ENCODE results near the gene OSBP. TPM values are rescaled to one million over a fixed set of nuclear protein-coding genes. Genes with fewer than 3 reads are reported as not detected.

OSBP gene
- polyA plus RNA-seq, 3 donors from 2014 or later = 14.7 to 22.2 (median 19.0) TPM

- Mint-ChIP-seq H3K4me3 (no peak overlapping the region), H3K36me3 (peaks cover 0 to 3% (median 0%) of the 10 kb centered on the region in 3 donors), H3K27me3 (ENCODE audit: low read depth in 3 of 3) (peaks cover 6 to 14% (median 12%) of the 10 kb centered on the region in 3 donors), H3K27ac (peak overlapping the region in 1 of 6 donors; percentile 13), H3K9me3 (no peaks in the 10 kb centered on the region), H3K4me1 (peaks cover 29 to 31% of the 10 kb centered on the region in 2 donors)
- DNase-seq = no peak
These were observed 2.3 kb upstream of the OSBP start for GRCh38 chr11:59617876-59618275.

DNA sequence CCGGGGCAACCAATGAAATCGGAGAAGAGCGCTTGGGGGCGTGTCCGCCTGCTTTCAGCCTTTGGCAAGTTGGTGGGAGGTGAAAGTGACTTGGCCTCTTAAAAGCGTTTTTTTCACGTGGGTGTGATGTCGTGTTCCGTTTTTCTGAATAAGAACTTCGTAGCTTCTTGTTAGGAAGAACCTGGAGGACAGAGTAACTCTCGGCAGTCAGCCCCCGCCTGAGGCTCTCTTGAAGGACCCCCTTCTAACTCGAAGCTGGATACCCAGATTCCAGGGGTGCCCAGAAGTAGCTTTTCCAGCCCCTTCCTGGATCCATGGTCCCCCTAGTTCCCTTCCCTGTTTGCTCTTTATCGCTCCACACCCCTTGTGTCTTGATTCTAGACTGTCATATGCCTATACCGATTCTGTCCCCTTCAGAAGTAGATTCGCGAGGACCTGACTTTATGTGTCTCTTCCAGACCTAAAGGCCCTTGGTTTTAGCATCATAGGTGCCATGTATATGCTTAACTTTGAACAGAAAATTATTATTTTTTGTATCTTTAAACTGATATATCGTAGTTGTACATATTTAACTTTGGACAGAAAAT lies 915 bp upstream of the OSBP start:
- H3K27ac Mint-ChIP-seq = peak overlapping the region; percentile 86 to 98 (median 94)
- H3K4me1 Mint-ChIP-seq = peaks cover 43 to 45% of the 10 kb centered on the region in 2 donors
- H3K9me3 Mint-ChIP-seq = no peaks in the 10 kb centered on the region
- H3K4me3 Mint-ChIP-seq = peak overlapping the region; percentile 68 to 97 (median 83)
- DNase-seq = no peak
- H3K36me3 Mint-ChIP-seq = peaks cover 0 to 3% (median 0%) of the 10 kb centered on the region in 3 donors
- H3K27me3 Mint-ChIP-seq (ENCODE audit: low read depth in 3 of 3) = peaks cover 6 to 15% (median 12%) of the 10 kb centered on the region in 3 donors

GRCh38 chr11:59615120-59615636 lies 396 bp downstream of the OSBP start:
- Mint-ChIP-seq H3K9me3 (no peaks in the 10 kb centered on the region), H3K36me3 (no peaks in the 10 kb centered on the region), H3K27me3 (ENCODE audit: low read depth in 3 of 3) (peaks cover 6 to 15% (median 10%) of the 10 kb centered on the region in 3 donors), H3K4me1 (peaks cover 45 to 50% of the 10 kb centered on the region in 2 donors), H3K4me3 (peak overlapping the region; percentile 91 to 99 (median 96)), H3K27ac (peak overlapping the region; percentile 86 to 97 (median 95))
- DNase-seq = no peak

- H3K27me3 Mint-ChIP-seq (ENCODE audit: low read depth in 3 of 3) = peaks cover 6 to 15% (median 10%) of the 10 kb centered on the region in 3 donors
- H3K4me1 Mint-ChIP-seq = peaks cover 47 to 55% of the 10 kb centered on the region in 2 donors
- peaks cover under 1 to 2% (median 1%) of the 10 kb centered on the region in 3 donors for H3K36me3 Mint-ChIP-seq
- H3K27ac Mint-ChIP-seq = peak overlapping the region; percentile 86 to 97 (median 95)
- H3K4me3 Mint-ChIP-seq = peak overlapping the region; percentile 91 to 99 (median 96)
- no peak for DNase-seq
- H3K9me3 Mint-ChIP-seq = no peaks in the 10 kb centered on the region
These were observed 1.1 kb downstream of the OSBP start for GRCh38 chr11:59614277-59615119.

DNA sequence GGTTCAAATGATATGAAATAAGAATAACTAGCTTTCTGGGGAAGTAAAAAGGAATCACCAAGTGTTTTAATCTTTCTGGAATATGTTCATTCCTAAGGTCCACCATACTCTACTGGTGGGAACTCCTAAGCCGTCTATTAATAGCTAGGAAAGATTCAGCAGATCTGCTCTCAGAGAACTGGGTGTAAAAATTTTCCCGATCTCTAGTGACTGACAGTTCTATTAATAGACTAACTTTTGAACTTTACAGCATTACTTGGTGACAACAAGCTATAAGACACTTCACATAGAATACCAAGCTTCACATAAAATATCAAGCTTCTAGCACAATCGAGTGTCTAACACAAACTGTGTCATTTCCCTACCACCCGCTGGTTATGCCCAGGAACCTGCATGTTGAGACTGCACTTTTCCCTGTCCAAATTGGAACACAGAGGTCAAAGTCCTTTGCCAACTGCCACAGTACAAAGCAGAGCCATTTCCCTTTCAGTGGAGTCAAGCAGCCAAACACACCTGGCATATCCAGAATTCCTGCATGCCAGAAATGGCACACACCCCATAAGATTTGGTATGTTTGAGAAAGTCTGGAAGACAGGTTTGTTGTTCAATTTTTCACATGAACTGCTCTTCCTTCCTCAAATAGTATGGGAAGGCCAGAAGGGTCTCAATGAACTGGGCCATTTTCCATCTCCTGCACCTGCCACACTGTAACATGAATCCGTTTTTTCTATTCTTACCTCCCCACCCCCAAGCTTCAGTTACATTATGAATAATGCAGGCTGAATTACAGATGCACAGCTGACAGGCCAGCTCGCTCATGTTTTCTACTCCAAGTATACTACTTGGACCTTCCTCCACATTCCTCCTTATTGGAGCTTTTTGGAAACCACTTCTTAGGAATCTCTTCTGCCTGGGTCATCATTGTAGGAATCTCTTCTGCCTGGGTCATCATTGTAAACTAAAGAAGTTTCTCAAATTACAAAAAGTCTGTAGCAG lies 3.7 kb downstream of the OSBP start:
- peak overlapping the region in 4 of 6 donors; percentile 5 to 92 (median 17) for H3K27ac Mint-ChIP-seq
- H3K4me3 Mint-ChIP-seq = no peak overlapping the region
- no peaks in the 10 kb centered on the region for H3K9me3 Mint-ChIP-seq
- H3K36me3 Mint-ChIP-seq = peaks cover 12 to 22% (median 15%) of the 10 kb centered on the region in 3 donors
- peaks cover 6 to 15% (median 10%) of the 10 kb centered on the region in 3 donors for H3K27me3 Mint-ChIP-seq (ENCODE audit: low read depth in 3 of 3)
- peaks cover 51 to 69% of the 10 kb centered on the region in 2 donors for H3K4me1 Mint-ChIP-seq
- DNase-seq = no peak

DNA sequence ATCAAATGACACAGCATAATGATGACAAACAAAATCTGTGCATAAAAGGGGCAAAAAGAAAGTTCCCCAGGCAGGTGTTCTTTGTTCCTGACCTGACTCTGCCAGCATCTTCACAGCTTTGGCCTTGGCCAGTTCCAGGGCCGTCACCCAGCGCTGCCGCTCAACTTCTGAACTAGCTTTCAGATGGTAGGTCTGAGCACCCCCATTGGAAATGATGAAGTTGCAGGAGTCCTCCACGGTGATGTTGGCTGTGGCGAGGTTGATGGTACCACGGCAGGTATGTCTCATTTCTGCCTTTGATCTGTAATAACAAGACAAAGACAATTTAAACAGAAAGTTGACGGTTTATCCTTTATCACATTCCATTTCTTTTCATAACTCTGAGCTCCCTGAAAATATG lies 5.3 kb downstream of the OSBP start:
- peaks cover 12 to 36% (median 22%) of the 10 kb centered on the region in 3 donors for H3K36me3 Mint-ChIP-seq
- no peaks in the 10 kb centered on the region for H3K9me3 Mint-ChIP-seq

GRCh38 chr11:59607703-59608454 lies 7.7 kb downstream of the OSBP start:
- Mint-ChIP-seq H3K4me1 (peaks cover 34 to 65% of the 10 kb centered on the region in 2 donors), H3K36me3 (peaks cover 12 to 44% (median 34%) of the 10 kb centered on the region in 3 donors), H3K27ac (no peak overlapping the region), H3K4me3 (no peak overlapping the region), H3K27me3 (ENCODE audit: low read depth in 3 of 3) (peaks cover 0 to 2% (median 0%) of the 10 kb centered on the region in 3 donors), H3K9me3 (no peaks in the 10 kb centered on the region)
- no peak for DNase-seq

More for the DNA sequence above, 5.3 kb downstream of the OSBP start:
- H3K27me3 Mint-ChIP-seq (ENCODE audit: low read depth in 3 of 3) = peaks cover 0 to 8% (median 0%) of the 10 kb centered on the region in 3 donors
- H3K4me3 Mint-ChIP-seq = no peak overlapping the region
- DNase-seq = no peak
- no peak overlapping the region for H3K27ac Mint-ChIP-seq
- H3K4me1 Mint-ChIP-seq = peaks cover 49 to 75% of the 10 kb centered on the region in 2 donors

DNA sequence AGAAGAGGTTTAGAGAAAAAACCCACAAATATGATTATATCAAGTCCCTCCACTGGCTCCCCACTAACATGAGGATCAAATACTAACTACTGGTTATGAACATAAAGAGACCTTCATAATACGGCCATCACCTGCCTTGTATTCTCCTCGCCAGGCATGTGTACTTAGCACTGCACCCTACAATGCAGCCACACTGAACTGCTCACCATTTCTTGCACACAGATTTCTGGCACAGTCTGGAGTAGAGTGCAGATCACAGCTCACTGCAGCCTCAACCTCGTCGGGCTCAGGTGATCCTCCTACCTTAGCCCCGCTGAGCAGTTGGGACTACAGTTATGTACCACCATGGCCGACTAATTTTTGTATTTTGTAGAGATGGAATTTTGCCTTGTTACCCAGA lies 13.1 kb downstream of the OSBP start:
- no peak overlapping the region for H3K4me3 Mint-ChIP-seq
- no peak for DNase-seq
- peaks cover 13 to 33% of the 10 kb centered on the region in 2 donors for H3K4me1 Mint-ChIP-seq
- H3K36me3 Mint-ChIP-seq = peaks cover 27 to 59% (median 54%) of the 10 kb centered on the region in 3 donors
- H3K27ac Mint-ChIP-seq = no peak overlapping the region
- H3K27me3 Mint-ChIP-seq (ENCODE audit: low read depth in 3 of 3) = peaks cover 0 to 2% (median 0%) of the 10 kb centered on the region in 3 donors
- H3K9me3 Mint-ChIP-seq = no peaks in the 10 kb centered on the region

- H3K36me3 Mint-ChIP-seq = peaks cover 24 to 55% (median 51%) of the 10 kb centered on the region in 3 donors
- no peaks in the 10 kb centered on the region for H3K9me3 Mint-ChIP-seq
- H3K27me3 Mint-ChIP-seq (ENCODE audit: low read depth in 3 of 3) = peaks cover 0 to 2% (median 0%) of the 10 kb centered on the region in 3 donors
- DNase-seq = no peak
- H3K4me3 Mint-ChIP-seq = no peak overlapping the region
- H3K4me1 Mint-ChIP-seq = peaks cover 13 to 30% of the 10 kb centered on the region in 2 donors
- no peak overlapping the region for H3K27ac Mint-ChIP-seq
These were observed 13.8 kb downstream of the OSBP start for GRCh38 chr11:59601788-59602187.

GRCh38 chr11:59600636-59601035 lies 14.9 kb downstream of the OSBP start:
- peaks cover 24 to 54% (median 50%) of the 10 kb centered on the region in 3 donors for H3K36me3 Mint-ChIP-seq
- no peaks in the 10 kb centered on the region for H3K9me3 Mint-ChIP-seq
- DNase-seq = no peak
- no peak overlapping the region for H3K27ac Mint-ChIP-seq
- peaks cover 0 to 2% (median 0%) of the 10 kb centered on the region in 3 donors for H3K27me3 Mint-ChIP-seq (ENCODE audit: low read depth in 3 of 3)
- H3K4me3 Mint-ChIP-seq = no peak overlapping the region
- peaks cover 9 to 27% of the 10 kb centered on the region in 2 donors for H3K4me1 Mint-ChIP-seq

DNA sequence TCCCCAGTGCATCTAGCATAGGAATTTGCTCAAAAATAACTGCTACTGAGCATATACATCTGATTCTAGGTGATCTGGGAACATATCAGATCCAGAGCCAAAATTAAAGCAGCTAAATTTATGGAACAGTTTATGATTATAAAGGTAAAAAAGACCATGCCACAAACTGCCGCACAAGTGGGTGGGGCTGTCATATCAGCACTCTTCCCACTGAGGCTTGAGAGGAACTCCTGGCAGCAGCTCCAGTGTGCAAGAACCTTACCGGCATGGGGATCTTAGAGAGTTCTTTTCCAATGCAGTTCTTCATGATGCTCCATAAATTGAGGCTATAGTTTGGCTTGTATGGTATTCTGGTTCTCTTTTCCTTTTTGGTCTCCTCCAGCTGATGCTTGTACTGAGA lies 15.3 kb downstream of the OSBP start:
- Mint-ChIP-seq H3K9me3 (no peaks in the 10 kb centered on the region), H3K27ac (no peak overlapping the region), H3K27me3 (ENCODE audit: low read depth in 3 of 3) (peaks cover 0 to 2% (median 0%) of the 10 kb centered on the region in 3 donors), H3K36me3 (peaks cover 24 to 52% (median 52%) of the 10 kb centered on the region in 3 donors), H3K4me3 (no peak overlapping the region), H3K4me1 (peaks cover 9 to 25% of the 10 kb centered on the region in 2 donors)
- no peak for DNase-seq

- peak overlapping the region in 1 of 6 donors; percentile 4 for H3K27ac Mint-ChIP-seq
- H3K27me3 Mint-ChIP-seq (ENCODE audit: low read depth in 3 of 3) = peaks cover 0 to 2% (median 0%) of the 10 kb centered on the region in 3 donors
- peaks cover 7 to 22% of the 10 kb centered on the region in 2 donors for H3K4me1 Mint-ChIP-seq
- peaks cover 24 to 61% (median 50%) of the 10 kb centered on the region in 3 donors for H3K36me3 Mint-ChIP-seq
- DNase-seq = no peak
- H3K4me3 Mint-ChIP-seq = no peak overlapping the region
- H3K9me3 Mint-ChIP-seq = no peaks in the 10 kb centered on the region
These were observed 16.6 kb downstream of the OSBP start for GRCh38 chr11:59598961-59599360.
